Upper lobe of left lung (tissue), 6 donors: ENCODE data around the gene UQCRFS1. TPM values are rescaled to one million over a fixed set of nuclear protein-coding genes. Genes with fewer than 3 reads are reported as not detected.
"Not testable (repeated sequence)": the region's sequence is repeated elsewhere in the genome, so short reads cannot be mapped to it uniquely, and the experiment has no call there.

Experiments
- ATAC-seq, 2 donors: fragments of 200-7000 bp; cut with Tn5 transposase; one replicate each; pipeline ENCODE4 v1.9.1; 2022; ENCODE audit warnings: mild to moderate bottlenecking in 2 of 2, moderate library complexity in 2 of 2; ENCODE audit not compliant: low FRiP score in 2 of 2
- DNase-seq, 2 donors: peaks; one replicate each; pipeline ENCODE4 v3.0.0-alpha.2; 2019 to 2020
- H3K27ac ChIP-seq, 4 donors: fragments of 200-600 bp; sonication (generic); one replicate each; pipeline ENCODE4 v1.5.1; 2016 to 2019
- H3K27me3 ChIP-seq, 4 donors: fragments of 200-600 bp; sonication (generic); one replicate each; pipeline ENCODE4 v1.5.1; 2017 to 2019
- H3K36me3 ChIP-seq, 4 donors: fragments of 200-600 bp; sonication (generic); one replicate each; pipeline ENCODE4 v1.5.1; 2016 to 2019
- H3K4me1 ChIP-seq, 4 donors: fragments of 200-600 bp; sonication (generic); one replicate each; pipeline ENCODE4 v1.5.1; 2018 to 2019
- H3K4me3 ChIP-seq, 4 donors: fragments of 200-600 bp; sonication (generic); one replicate each; pipeline ENCODE4 v1.5.1; 2017 to 2019; ENCODE audit warnings: mild to moderate bottlenecking in 2 of 4, moderate library complexity in 1 of 4
- H3K9me3 ChIP-seq, 4 donors: fragments of 200-600 bp; sonication (generic); one replicate each; pipeline ENCODE4 v1.5.1; 2018 to 2019
- CTCF ChIP-seq, 6 experiments: fragments of 450-650 bp in 4 of 6; fragments of 200-600 bp in 2 of 6; sonication (generic) in 2 of 6; IDR thresholded peaks; one replicate each; pipeline ENCODE4 v1.5.1; 2016 to 2019; ENCODE audit warnings: antibody characterized with exemption in 6 of 6
- EP300 ChIP-seq, 4 donors: sonication (generic); formaldehyde crosslinking; IDR thresholded peaks; one replicate each; pipeline ENCODE4 v1.5.1; 2017; ENCODE audit warnings: antibody characterized with exemption in 4 of 4, control low read depth in 2 of 4
- POLR2A ChIP-seq, 4 donors: fragments of 450-650 bp; IDR thresholded peaks; one replicate each; pipeline ENCODE4 v1.5.1; 2016 to 2017; ENCODE audit warnings: antibody characterized with exemption in 4 of 4, mild to moderate bottlenecking in 2 of 4
- POLR2AphosphoS5 ChIP-seq, 2 donors: sonication (generic); formaldehyde crosslinking; IDR thresholded peaks; one replicate each; pipeline ENCODE4 v1.5.1; 2017; ENCODE audit warnings: antibody characterized with exemption in 2 of 2
- WGBS, 2 donors: methylation state at CpG; one replicate each; pipeline ENCODE4 v1.1.5; 2017 to 2018; 5-methylcytosine and 5-hydroxymethylcytosine counted together
- total RNA-seq, 6 donors: library from RNA; depleted of rRNA in 4 of 6; stranded (reverse); fragments of >200 nt in 4 of 6; gene quantifications; one replicate each; pipeline versions ENCODE4 v1.1.0 to v1.2.1, GENCODE V29; 2016 to 2021
- donor health status: DM: no; HTN: no; CAD: no; lungs with moderate emphysema.
- donor health status: DM: no; HTN: yes; CAD: no; lungs with severe emphysema.

Gene UQCRFS1
- total RNA-seq, 6 donors from 2014 or later, result 9.4 to 36.6 (median 20.0) TPM

GRCh38 chr19:29233591-29233990 is 20.6 kb upstream of the UQCRFS1 start:
- TF ChIP-seq EP300 (IDR thresholded peaks at IDR 0.05), result no peak
- TF ChIP-seq CTCF (IDR thresholded peaks at IDR 0.05), result no peak
- TF ChIP-seq POLR2AphosphoS5 (IDR thresholded peaks at IDR 0.05), result no peak
- TF ChIP-seq POLR2A (IDR thresholded peaks at IDR 0.05), result no peak
- ATAC-seq (peak in 1 of 2 donors; percentile 49), DNase-seq (no peak)
- no peak overlapping the region for H3K4me3 ChIP-seq
- H3K36me3 ChIP-seq, result no peaks in the 10 kb centered on the region
- 54 to 61% methylated on average over 2 to 5 of the region's 5 CpGs for WGBS, 2 donors
- H3K9me3 ChIP-seq, result peaks cover 0 to 10% (median 4%) of the 10 kb centered on the region in 4 donors
- no peaks in the 10 kb centered on the region for H3K27me3 ChIP-seq
- H3K27ac ChIP-seq, result no peak overlapping the region
- no peaks in the 10 kb centered on the region for H3K4me1 ChIP-seq

GRCh38 chr19:29232315-29232852 is 19.4 kb upstream of the UQCRFS1 start:
- DNase-seq (no peak), ATAC-seq (no peak)
- H3K27ac ChIP-seq, result no peak overlapping the region
- H3K27me3 ChIP-seq, result no peaks in the 10 kb centered on the region
- TF ChIP-seq POLR2A (IDR thresholded peaks at IDR 0.05) (no peak), POLR2AphosphoS5 (IDR thresholded peaks at IDR 0.05) (no peak), EP300 (IDR thresholded peaks at IDR 0.05) (no peak), CTCF (IDR thresholded peaks at IDR 0.05) (no peak)
- 64 to 84% methylated on average over 2 to 3 of the region's 3 CpGs for WGBS, 2 donors
- H3K9me3 ChIP-seq, result peaks cover 0 to 10% (median 4%) of the 10 kb centered on the region in 4 donors
- no peak overlapping the region for H3K4me3 ChIP-seq
- H3K4me1 ChIP-seq, result no peaks in the 10 kb centered on the region
- H3K36me3 ChIP-seq, result no peaks in the 10 kb centered on the region

- not testable (repeated sequence) for H3K9me3 ChIP-seq, H3K4me3 ChIP-seq, DNase-seq, H3K36me3 ChIP-seq, ATAC-seq, H3K27ac ChIP-seq, H3K4me1 ChIP-seq, H3K27me3 ChIP-seq
- 83 to 89% methylated on average over 3 to 4 of the region's 6 CpGs for WGBS, 2 donors
Measured at GRCh38 chr19:29231306-29231705, 18.4 kb upstream of the UQCRFS1 start.

- no peaks in the 10 kb centered on the region for H3K9me3 ChIP-seq
- ATAC-seq (no peak), DNase-seq (no peak)
- no peaks in the 10 kb centered on the region for H3K27me3 ChIP-seq
- WGBS, 2 donors, result 70 to 77% methylated on average over 7 of the region's 7 CpGs
- no peak for TF ChIP-seq POLR2AphosphoS5 (IDR thresholded peaks at IDR 0.05)
- TF ChIP-seq EP300 (IDR thresholded peaks at IDR 0.05), result no peak
- TF ChIP-seq POLR2A (IDR thresholded peaks at IDR 0.05), result no peak
- no peak for TF ChIP-seq CTCF (IDR thresholded peaks at IDR 0.05)
- peaks cover 0 to 6% (median 3%) of the 10 kb centered on the region in 4 donors for H3K4me1 ChIP-seq
- no peak overlapping the region for H3K4me3 ChIP-seq
- no peak overlapping the region for H3K27ac ChIP-seq
- H3K36me3 ChIP-seq, result no peaks in the 10 kb centered on the region
Measured at GRCh38 chr19:29217616-29218015, 4.7 kb upstream of the UQCRFS1 start.

- Histone ChIP-seq H3K27ac (no peak overlapping the region), H3K36me3 (no peaks in the 10 kb centered on the region), H3K9me3 (no peaks in the 10 kb centered on the region), H3K4me3 (no peak overlapping the region), H3K4me1 (peaks cover 8 to 19% (median 13%) of the 10 kb centered on the region in 4 donors), H3K27me3 (no peaks in the 10 kb centered on the region)
- DNase-seq (no peak), ATAC-seq (no peak)
- no peak for TF ChIP-seq POLR2AphosphoS5 (IDR thresholded peaks at IDR 0.05)
- TF ChIP-seq EP300 (IDR thresholded peaks at IDR 0.05), result no peak
- no peak for TF ChIP-seq POLR2A (IDR thresholded peaks at IDR 0.05)
- TF ChIP-seq CTCF (IDR thresholded peaks at IDR 0.05), result no peak
- 73 to 74% methylated on average over 4 of the region's 4 CpGs for WGBS, 2 donors
Measured at GRCh38 chr19:29216021-29216420, 3.1 kb upstream of the UQCRFS1 start.
